ENCODE results near the gene LRRC10B.

LRRC10B gene

DNA sequence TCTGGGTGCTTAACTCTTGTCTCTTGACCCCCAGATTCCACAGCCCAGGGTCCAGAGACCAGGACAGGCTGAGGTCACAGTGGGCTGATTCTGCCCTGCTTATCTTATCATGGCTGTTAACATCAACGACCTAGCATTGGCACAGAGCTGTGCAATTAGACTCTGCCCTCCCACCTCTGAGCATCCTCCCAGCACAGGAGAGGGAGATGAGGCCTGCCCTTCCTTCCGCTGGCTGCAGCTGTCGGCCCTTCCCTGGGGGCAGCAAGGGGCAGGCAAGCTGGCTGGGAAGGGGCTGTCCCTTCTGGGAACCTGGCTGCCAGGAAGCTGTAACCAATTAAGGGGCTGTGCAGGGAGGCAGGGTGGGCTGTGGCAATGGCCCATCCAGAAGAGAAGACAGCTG, 22.5 kb downstream of the LRRC10B start:
- DNase-seq (ENCODE audit: low read depth), result no peak

GRCh38 chr11:61532134-61533038, 23.8 kb downstream of the LRRC10B start:
- DNase-seq (ENCODE audit: low read depth), result no peak

DNA sequence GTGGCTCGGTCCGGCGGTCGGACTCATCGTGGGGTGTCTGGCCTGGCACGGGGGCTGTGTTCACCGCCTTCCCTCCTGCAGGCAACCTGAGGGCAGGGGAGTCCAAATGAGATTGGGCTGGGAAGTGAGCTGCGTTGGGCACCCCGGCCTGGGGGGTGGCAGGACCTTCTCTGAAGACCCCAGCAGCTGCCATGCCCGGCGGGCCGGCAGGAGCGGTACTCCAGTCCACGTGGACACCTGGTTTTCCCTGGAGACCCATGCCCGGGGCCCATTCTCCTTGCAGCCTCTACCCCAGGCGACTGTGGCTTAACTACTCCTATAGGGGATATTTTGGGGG, 24.5 kb downstream of the LRRC10B start:
- DNase-seq (ENCODE audit: low read depth), result no peak

- no peak for DNase-seq (ENCODE audit: low read depth)
Observed at GRCh38 chr11:61533401-61533800, 24.9 kb downstream of the LRRC10B start.

DNA sequence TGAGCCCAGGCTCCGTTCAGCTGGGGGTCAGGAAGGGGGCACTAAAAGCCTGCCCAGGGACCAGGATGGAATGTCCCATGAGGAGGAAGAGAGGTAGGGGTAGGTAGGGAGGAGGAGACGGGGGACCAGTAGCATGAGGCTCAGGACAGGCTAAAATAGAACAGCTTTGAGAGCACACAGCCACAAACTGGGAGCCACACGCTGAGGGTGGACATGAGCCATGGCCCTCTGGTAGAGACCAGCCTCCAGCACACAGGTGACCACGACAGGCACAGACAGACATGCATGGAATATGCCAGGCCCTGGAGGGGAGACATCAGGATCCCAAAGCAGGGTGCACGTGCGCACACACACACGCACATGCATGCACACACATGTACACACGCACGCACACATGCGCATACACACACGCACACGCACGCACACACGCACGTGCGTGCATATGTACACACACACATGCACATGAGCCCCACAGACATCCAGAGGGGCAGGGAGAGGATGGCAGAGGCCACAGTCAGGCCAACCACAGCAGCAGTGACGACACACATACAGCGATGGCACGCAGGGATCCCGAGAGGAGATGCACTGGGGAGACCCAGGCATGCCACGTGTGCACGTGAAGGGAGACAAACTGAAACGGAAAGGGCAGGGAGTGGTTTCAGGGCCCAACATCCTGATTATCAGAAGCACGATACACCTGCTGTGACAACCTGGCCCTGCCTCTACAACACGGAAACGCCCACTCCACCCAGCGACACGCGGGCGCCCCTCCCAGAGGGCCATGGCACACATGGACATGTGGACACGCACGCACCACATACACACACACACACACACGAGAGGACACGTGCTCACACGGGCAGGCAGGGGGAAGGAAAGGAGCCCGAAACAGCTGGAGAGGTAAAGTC, 25.7 kb downstream of the LRRC10B start:
- DNase-seq (ENCODE audit: low read depth), result no peak

DNA sequence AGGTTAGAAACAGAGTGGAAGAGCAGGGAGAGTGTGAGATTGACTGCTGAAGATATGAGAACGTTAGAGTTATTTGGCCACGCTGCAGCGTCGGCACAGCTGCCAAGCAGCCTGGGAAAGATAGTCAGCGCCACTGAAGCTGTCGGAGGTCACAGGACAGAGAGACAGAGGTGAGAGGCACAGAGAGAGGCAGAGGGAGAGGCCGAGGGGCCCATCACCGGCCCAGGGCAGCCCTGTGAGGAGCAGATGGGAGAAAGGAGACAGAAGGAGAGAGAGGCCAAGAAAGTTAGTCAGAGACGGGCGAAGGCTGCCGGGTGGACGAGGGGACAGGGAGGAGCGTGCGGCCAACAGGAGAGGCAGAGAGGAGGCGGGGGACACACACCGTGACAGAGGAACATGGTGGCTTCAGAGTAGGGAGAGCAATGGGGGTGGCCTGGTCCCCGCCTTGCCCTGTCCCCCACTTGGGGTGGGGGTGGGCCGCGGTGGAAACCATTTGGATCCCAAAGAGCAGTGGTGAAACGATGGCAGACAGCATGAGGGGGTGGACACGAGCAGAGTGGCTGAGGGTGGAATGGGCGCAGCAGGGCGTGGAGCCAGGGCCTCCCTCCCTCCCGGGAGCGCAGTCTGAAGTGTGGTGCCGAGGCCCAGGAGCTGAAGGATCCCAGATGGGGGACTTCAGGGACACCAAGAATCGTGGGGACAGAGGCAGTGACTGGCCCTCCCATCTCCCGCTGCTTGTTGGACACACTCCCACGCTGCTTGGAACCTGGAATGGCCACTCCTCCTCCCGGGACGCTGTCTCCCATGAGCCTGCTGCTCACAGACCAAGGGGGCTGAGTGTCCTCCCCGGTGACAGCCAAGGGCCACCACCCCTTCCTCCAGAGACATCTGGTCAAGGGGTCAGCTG, 26.6 kb downstream of the LRRC10B start:
- no peak for DNase-seq (ENCODE audit: low read depth)

- DNase-seq (ENCODE audit: low read depth), result no peak
Observed at GRCh38 chr11:61535998-61536675, 27.6 kb downstream of the LRRC10B start.

DNA sequence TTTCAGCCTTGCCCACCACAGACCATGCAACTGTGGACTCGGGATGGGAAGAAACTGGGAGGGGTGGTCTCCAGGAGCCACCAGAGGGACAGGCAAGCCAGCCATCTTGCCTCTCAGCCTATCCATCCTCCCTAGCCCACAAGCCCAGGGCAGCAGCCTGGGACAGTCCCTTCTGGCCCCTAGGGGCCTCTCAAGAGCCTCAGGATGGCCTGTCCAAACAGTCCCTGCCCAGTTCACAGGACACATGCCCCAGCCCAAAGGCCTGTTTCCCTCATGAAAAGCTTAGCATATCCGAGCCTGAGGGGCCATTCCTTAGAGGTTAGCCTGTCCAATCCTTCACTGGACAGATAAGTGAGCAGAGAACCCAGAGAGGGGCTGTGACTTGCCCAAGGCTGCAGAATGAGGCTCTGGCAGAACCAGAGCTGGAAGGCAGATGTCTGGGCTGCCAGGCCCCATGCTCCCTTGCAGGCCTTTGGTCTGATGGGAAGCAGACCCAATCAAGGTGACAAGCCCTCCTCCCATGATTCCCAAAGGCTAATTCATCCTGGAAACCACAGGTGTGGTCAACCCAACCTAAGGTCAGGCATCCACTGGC, 28.2 kb downstream of the LRRC10B start:
- no peak for DNase-seq (ENCODE audit: low read depth)

DNA sequence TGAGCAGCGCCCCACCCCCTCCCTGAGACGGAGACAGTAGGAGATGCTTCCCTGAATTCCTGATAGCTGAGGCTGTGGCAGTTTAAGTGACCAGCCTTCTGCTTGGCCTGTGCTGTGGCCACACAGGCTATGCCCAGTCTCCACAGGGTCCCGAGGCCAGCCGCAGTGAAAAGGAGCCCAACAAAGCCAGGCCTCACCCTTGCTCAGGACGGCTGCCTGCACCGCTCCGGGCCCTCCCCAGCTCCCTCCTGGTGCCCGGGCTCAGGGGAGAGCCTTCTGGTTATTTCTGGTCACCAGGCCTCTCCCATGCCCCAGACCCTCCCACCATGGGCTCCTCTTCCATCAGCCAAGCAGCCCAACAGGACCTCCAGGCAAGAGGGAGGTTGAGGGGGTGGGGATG, 28.8 kb downstream of the LRRC10B start:
- DNase-seq (ENCODE audit: low read depth), result no peak

DNA sequence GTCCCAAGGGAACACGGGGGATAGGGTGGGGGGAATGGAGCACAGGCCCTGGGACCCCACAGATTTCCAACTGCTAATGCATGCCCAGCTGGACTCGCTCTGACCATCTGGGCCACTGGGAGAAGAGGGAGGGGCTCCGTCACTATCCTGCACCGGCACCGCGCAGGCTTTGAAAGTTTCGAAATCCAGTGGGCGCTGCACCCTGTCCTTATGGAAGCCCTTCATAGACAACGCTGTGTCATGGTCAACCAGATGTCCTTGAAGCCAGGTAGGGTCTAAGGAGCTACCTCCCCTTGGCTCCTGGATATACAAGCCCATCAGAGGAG, 30.1 kb downstream of the LRRC10B start:
- no peak for DNase-seq (ENCODE audit: low read depth)

GRCh38 chr11:61539006-61539405, 30.5 kb downstream of the LRRC10B start:
- no peak for DNase-seq (ENCODE audit: low read depth)

DNA sequence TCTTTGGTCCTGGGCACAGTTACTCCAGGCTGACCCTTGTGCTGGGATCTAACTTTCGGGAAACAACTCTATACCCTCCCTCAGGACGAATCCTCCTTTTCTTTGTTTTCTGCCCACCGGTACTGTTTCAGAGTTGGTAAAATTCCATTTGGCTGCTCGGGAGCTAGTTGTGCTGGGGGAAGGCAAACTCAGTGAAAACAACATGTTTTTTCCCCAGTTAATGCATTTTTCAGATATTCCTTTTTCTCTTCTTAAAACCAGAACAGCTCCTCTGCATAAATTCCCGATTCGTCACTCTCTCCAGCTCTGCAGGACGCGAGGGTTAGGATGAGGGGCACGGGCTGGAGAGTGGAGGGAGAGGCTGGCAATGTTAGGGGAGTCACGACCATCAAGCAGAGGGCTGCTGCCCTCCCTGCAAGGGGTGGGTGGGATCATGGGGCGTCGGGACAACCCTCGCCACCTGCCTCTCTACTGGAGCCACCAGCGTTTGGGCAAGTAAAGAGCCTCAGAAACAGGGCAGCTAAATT, 31.3 kb downstream of the LRRC10B start:
- DNase-seq (ENCODE audit: low read depth), result no peak

DNA sequence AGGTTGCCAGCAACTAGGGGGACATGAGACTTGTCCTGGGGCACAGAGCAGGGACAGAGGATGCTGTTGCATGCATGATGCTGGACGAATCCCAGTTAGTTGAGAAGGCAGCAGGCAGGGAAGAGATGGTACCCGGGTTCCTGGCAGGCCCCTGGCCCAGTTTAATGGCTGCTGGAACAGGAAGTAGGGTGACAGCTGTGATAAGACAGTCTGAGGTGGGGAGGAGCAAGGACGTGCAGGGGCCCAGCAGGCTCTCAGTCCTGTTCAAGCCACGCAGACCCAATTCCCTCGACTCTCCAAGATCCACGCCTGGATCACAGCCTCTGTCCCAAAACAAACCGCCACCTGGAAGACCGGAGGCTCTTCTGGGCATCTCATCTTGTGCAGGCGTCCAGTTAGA, 32.0 kb downstream of the LRRC10B start:
- no peak for DNase-seq (ENCODE audit: low read depth)

- DNase-seq (ENCODE audit: low read depth), result peak; percentile 33
Observed at GRCh38 chr11:61541598-61541997, 33.0 kb downstream of the LRRC10B start.

GRCh38 chr11:61542024-61542461, 33.5 kb downstream of the LRRC10B start:
- no peak for DNase-seq (ENCODE audit: low read depth)

DNA sequence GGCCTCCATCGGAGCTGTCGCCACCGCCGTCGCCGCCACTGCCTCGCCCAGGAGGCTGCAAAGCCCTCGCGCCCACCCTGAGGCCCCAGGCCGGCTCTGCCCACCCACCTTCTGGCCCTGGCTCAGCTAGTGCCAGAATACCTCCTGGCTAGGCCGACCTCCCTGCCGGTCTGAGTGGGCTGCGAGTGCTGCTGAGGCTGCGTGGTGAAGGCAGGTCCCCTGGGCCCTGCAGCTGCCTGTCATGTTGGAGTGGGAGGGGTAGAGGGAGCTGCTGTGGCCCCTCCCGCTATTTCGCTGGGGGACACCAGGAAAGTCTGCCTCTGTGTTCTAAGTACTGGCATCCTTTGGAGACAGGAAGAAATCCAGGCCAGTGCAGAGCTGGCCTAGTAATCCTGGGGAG, 34.2 kb downstream of the LRRC10B start:
- DNase-seq (ENCODE audit: low read depth), result no peak

GRCh38 chr11:61543606-61544306, 35.2 kb downstream of the LRRC10B start:
- peak; percentile 49 for DNase-seq (ENCODE audit: low read depth)

DNA sequence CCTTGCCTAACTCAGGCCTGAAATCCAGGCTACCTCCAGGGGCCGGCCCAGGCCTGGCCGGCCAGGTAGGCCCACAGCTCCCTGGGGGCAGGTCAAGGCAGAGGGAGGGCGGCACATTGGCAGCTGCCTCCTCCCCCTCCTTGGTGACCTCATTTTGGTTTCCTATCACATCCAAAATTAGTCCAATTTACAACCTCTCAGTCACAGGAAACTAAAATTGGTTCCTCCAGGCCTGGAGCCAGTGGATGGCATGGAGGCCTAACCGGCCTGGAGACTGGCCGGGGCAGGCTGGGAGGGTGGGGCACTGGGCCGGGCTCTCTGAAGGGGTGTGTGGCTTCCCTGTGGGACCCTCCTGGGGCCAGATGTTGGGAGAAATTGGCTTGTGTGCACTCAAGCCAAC, 35.9 kb downstream of the LRRC10B start:
- no peak for DNase-seq (ENCODE audit: low read depth)

GRCh38 chr11:61545341-61545740, 36.8 kb downstream of the LRRC10B start:
- DNase-seq (ENCODE audit: low read depth), result no peak

GRCh38 chr11:61545921-61546320, 37.4 kb downstream of the LRRC10B start:
- DNase-seq (ENCODE audit: low read depth), result no peak

Data from HS-5 (cell line).